ENCODE measurements around the gene LST1. TPM values are rescaled to one million over a fixed set of nuclear protein-coding genes. Genes with fewer than 3 reads are reported as not detected.

Gene LST1
- total RNA-seq, result 100 to 1,000 TPM in 1 of 3 donors, 10 to 100 TPM in 2; 25.4 to 120 (median 50.5) TPM
- 71.4 TPM for total RNA-seq (2013)

GRCh38 chr6:31586008-31586407 lies at the start of gene LST1:
LST1 (plus strand) TSS chr6:31586277; CDS start chr6:31587300, 1,023 bp downstream.
- no peaks in the 10 kb centered on the region for H3K36me3 Mint-ChIP-seq
- no peak for ATAC-seq
- intact Hi-C loops (cut with micrococcal nuclease), result no loop called here

GRCh38 chr6:31538805-31539400 lies 47.2 kb upstream of the LST1 start:
- H3K9me3 Mint-ChIP-seq, result no peaks in the 10 kb centered on the region
- Histone ChIP-seq H3K27ac (ENCODE audit: low read length) (no peak overlapping the region), H3K9me3 (ENCODE audit: control insufficient read depth, insufficient read depth, low read length) (no peaks in the 10 kb centered on the region), H3K27me3 (ENCODE audit: control insufficient read depth, insufficient read depth, low read length) (no peaks in the 10 kb centered on the region), H3K4me3 (ENCODE audit: low read length) (no peak overlapping the region), H3K36me3 (ENCODE audit: control insufficient read depth, insufficient read depth, low read length) (peaks cover 59% of the 10 kb centered on the region), H3K4me1 (ENCODE audit: control insufficient read depth, insufficient read depth, low read length) (peaks cover 28% of the 10 kb centered on the region)
- intact Hi-C loops (cut with micrococcal nuclease), result no loop called here
- WGBS (ENCODE audit: insufficient coverage), result 59% methylated on average over 6 of the region's 6 CpGs
- ATAC-seq, result no peak
- H3K4me1 Mint-ChIP-seq, result peaks cover 55 to 62% of the 10 kb centered on the region in 2 donors
- no peak for TF ChIP-seq CTCF (IDR thresholded peaks at IDR 0.05)
- peak overlapping the region; percentile 99 for H3K4me3 Mint-ChIP-seq
- H3K27ac Mint-ChIP-seq, result peak overlapping the region; percentile 94 to 96
- peaks cover 33% of the 10 kb centered on the region for H3K36me3 Mint-ChIP-seq
- no peaks in the 10 kb centered on the region for H3K27me3 Mint-ChIP-seq (ENCODE audit: low read depth in 2 of 2)
- DNase-seq, result peak in 1 of 2 donors; percentile 27

More at GRCh38 chr6:31586008-31586407, at the start of gene LST1:
- H3K4me3 Mint-ChIP-seq, result peak within 1 kb of the TSS; percentile 69
- DNase-seq, result no peak
- H3K27ac Mint-ChIP-seq, result peak within 1 kb of the TSS; percentile 79 to 87
- H3K27me3 ChIP-seq (ENCODE audit: control insufficient read depth, insufficient read depth, low read length), result no peaks in the 10 kb centered on the region
- H3K27ac ChIP-seq (ENCODE audit: low read length), result peak within 1 kb of the TSS; percentile 77
- H3K27me3 Mint-ChIP-seq (ENCODE audit: low read depth in 2 of 2), result no peaks in the 10 kb centered on the region
- TF ChIP-seq CTCF (IDR thresholded peaks at IDR 0.05), result no peak
- WGBS (ENCODE audit: insufficient coverage), result no CpG with 5 or more reads among the region's 1 CpG
- H3K4me1 ChIP-seq (ENCODE audit: control insufficient read depth, insufficient read depth, low read length), result peaks cover 88% of the 10 kb centered on the region
- no peaks in the 10 kb centered on the region for H3K9me3 ChIP-seq (ENCODE audit: control insufficient read depth, insufficient read depth, low read length)
- H3K4me1 Mint-ChIP-seq, result peaks cover 69 to 79% of the 10 kb centered on the region in 2 donors
- peak within 1 kb of the TSS; percentile 28 for H3K4me3 ChIP-seq (ENCODE audit: low read length)
- no peaks in the 10 kb centered on the region for H3K9me3 Mint-ChIP-seq
- peaks cover 3% of the 10 kb centered on the region for H3K36me3 ChIP-seq (ENCODE audit: control insufficient read depth, insufficient read depth, low read length)

GRCh38 chr6:31540640-31541039 lies 45.4 kb upstream of the LST1 start:
- WGBS (ENCODE audit: insufficient coverage), result 38% methylated on average over 2 of the region's 4 CpGs
- no peak for ATAC-seq

More at GRCh38 chr6:31540640-31541039, 45.4 kb upstream of the LST1 start:
- Histone ChIP-seq H3K9me3 (ENCODE audit: control insufficient read depth, insufficient read depth, low read length) (no peaks in the 10 kb centered on the region), H3K27me3 (ENCODE audit: control insufficient read depth, insufficient read depth, low read length) (no peaks in the 10 kb centered on the region), H3K27ac (ENCODE audit: low read length) (peak overlapping the region; percentile 92), H3K4me1 (ENCODE audit: control insufficient read depth, insufficient read depth, low read length) (peaks cover 28% of the 10 kb centered on the region), H3K4me3 (ENCODE audit: low read length) (peak overlapping the region; percentile 77), H3K36me3 (ENCODE audit: control insufficient read depth, insufficient read depth, low read length) (peaks cover 42% of the 10 kb centered on the region)
- no peak for DNase-seq
- no peak for TF ChIP-seq CTCF (IDR thresholded peaks at IDR 0.05)
- H3K27ac Mint-ChIP-seq, result peak overlapping the region; percentile 94 to 96
- peak overlapping the region; percentile 99 for H3K4me3 Mint-ChIP-seq
- no peaks in the 10 kb centered on the region for H3K9me3 Mint-ChIP-seq
- H3K36me3 Mint-ChIP-seq, result peaks cover 33% of the 10 kb centered on the region
- intact Hi-C loops (cut with micrococcal nuclease), result loop anchor here (1.0 to 10.0 kb wide), 5 partner anchors 48 to 292 kb away; partner anchors contain the start of genes CLIC1, CSNK2B, LY6G5B and PRRC2A
- H3K27me3 Mint-ChIP-seq (ENCODE audit: low read depth in 2 of 2), result no peaks in the 10 kb centered on the region
- peaks cover 54 to 59% of the 10 kb centered on the region in 2 donors for H3K4me1 Mint-ChIP-seq

Data from natural killer cell (primary cell).